ENCODE measurements around the gene ADAMTS19.

- no peak for TF ChIP-seq ZC3H4 (CRISPR knock-in tag; IDR thresholded peaks at IDR 0.05; ENCODE audit: borderline replicate concordance)
- TF ChIP-seq CTCF (IDR thresholded peaks at IDR 0.05 in 2 of 3, conservative IDR thresholded peaks at IDR 0.05 in 1 of 3; ENCODE audit: insufficient read depth in 2 of 3, low read depth in 1 of 3, low read length in 3 of 3): no peak
- TF ChIP-seq RNF2 (IDR thresholded peaks at IDR 0.05): no peak
- TF ChIP-seq PHF8 (IDR thresholded peaks at IDR 0.05; ENCODE audit: borderline replicate concordance, low read length): no peak
- TF ChIP-seq POLR2A (conservative IDR thresholded peaks at IDR 0.05): no peak
- TF ChIP-seq ZNF696 (CRISPR knock-in tag; conservative IDR thresholded peaks at IDR 0.05): no peak
- no peak for TF ChIP-seq FOXM1 (IDR thresholded peaks at IDR 0.05; ENCODE audit: low read depth)
- TF ChIP-seq FOXM1 (CRISPR knock-in tag; IDR thresholded peaks at IDR 0.05; ENCODE audit: low read depth): no peak
- no peak for TF ChIP-seq SMAD1 (IDR thresholded peaks at IDR 0.05; ENCODE audit: low read depth, low read length, partially characterized antibody)
- no peak for TF ChIP-seq ZNF133 (CRISPR knock-in tag; IDR thresholded peaks at IDR 0.05)
- no peak for TF ChIP-seq ZNF175 (CRISPR knock-in tag; IDR thresholded peaks at IDR 0.05; ENCODE audit: low read depth)
Measured at GRCh38 chr5:129743541-129744187, 283.6 kb downstream of the ADAMTS19 start.

Data from K562 (cell line).